Panc1 (cell line): ENCODE measurements around the gene PIP4K2A.
"Not testable (repeated sequence)": the region's sequence is repeated elsewhere in the genome, so short reads cannot be mapped to it uniquely, and the experiment has no call there.

ENCODE experiments used
- CTCF ChIP-seq: fragments of 450-650 bp; IDR thresholded peaks from 2 replicates; pipeline ENCODE4 v1.5.1; 2017; ENCODE audit warnings: mild to moderate bottlenecking
- SIN3A ChIP-seq: IDR thresholded peaks from 2 replicates; pipeline ENCODE4 v1.6.1; 2012; ENCODE audit warnings: low read depth, mild to moderate bottlenecking, low read length, moderate library complexity, borderline replicate concordance; ENCODE audit not compliant: insufficient read depth

GRCh38 chr10:22499973-22500372 is 214.4 kb downstream of the PIP4K2A start:
- TF ChIP-seq CTCF, SIN3A: not testable (repeated sequence)
